Epithelial cell of esophagus (primary cell): ENCODE results near the gene APBA2.

Source experiments
- DNase-seq: peaks from one replicate; pipeline ENCODE4 v3.0.0; 2010; ENCODE audit warnings: low read depth
- H3K4me3 ChIP-seq: 2 replicates; pipeline ENCODE4 v1.5.1; 2011; ENCODE audit warnings: mild to moderate bottlenecking, low read length, control low read depth
- TF ChIP-seq, protein P1 (sequence below): IDR thresholded peaks from 2 replicates; pipeline ENCODE4 v1.5.1; 2011; ENCODE audit warnings: low read depth, mild to moderate bottlenecking, low read length, control low read depth, inconsistent platforms; ENCODE audit not compliant: insufficient read depth; ENCODE audit errors: missing control alignments

The APBA2 gene

DNA sequence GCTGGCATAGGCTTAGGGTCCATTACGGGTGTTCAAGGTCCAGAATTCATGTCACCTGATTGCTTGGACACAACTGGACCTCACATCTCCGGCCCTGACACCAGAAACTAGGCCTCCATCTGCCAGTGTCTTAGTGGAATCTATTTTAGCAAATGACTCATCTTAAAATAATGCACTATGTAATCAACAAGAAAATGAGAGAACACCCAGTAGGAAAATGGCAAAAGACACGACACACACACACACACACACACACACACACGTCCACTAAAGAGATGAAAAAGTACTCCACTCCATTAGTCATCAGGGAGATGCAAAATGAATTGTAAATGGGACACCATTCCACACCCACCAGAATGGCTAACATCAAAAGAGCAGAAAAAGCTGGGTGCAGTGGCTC lies 11.2 kb downstream of the APBA2 start:
- DNase-seq = peak; percentile 54
- TF ChIP-seq, protein P1, sequence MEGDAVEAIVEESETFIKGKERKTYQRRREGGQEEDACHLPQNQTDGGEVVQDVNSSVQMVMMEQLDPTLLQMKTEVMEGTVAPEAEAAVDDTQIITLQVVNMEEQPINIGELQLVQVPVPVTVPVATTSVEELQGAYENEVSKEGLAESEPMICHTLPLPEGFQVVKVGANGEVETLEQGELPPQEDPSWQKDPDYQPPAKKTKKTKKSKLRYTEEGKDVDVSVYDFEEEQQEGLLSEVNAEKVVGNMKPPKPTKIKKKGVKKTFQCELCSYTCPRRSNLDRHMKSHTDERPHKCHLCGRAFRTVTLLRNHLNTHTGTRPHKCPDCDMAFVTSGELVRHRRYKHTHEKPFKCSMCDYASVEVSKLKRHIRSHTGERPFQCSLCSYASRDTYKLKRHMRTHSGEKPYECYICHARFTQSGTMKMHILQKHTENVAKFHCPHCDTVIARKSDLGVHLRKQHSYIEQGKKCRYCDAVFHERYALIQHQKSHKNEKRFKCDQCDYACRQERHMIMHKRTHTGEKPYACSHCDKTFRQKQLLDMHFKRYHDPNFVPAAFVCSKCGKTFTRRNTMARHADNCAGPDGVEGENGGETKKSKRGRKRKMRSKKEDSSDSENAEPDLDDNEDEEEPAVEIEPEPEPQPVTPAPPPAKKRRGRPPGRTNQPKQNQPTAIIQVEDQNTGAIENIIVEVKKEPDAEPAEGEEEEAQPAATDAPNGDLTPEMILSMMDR = no peak
- H3K4me3 ChIP-seq = no peak overlapping the region

DNA sequence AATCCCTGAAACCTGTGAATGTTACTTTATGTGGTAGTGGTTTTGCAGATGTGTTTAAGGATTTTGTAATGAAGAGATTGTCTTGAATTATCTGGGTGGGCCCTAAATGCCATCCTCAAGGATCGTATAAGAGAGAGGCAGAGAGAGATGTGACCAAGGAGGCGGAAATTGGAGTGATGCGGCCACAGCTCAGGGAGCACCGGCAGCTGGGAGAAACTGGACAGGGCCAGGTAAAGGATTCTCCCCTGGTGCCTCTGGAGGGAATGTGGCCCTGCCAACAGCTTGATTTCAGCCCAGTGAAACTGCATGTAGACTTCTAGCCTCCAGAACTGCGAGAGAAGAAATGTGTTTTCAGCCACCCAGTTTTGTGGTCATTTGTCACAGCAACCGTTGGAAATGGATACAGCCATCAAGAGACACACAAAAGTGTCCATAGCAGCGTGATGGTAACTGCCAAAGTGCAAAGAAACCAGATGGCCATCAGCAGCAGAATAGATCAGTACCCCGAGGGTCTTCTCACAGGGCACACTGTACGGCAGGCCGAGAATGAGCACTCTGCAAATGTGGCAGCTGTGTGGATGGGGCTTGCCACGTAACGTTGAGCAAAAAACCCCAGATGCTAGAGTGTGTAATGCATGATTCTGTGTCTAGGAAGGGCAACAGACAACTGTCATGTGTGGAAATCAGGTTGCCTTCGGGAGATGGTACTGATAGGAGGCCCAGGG lies 12.2 kb downstream of the APBA2 start:
- TF ChIP-seq, protein P1 = no peak
- no peak overlapping the region for H3K4me3 ChIP-seq
- no peak for DNase-seq

GRCh38 chr15:28899061-28899738 lies 13.4 kb downstream of the APBA2 start:
- no peak overlapping the region for H3K4me3 ChIP-seq
- DNase-seq = no peak
- TF ChIP-seq, protein P1 = no peak

GRCh38 chr15:28900041-28900891 lies 14.5 kb downstream of the APBA2 start:
- no peak for DNase-seq
- no peak overlapping the region for H3K4me3 ChIP-seq
- TF ChIP-seq, protein P1 = no peak

GRCh38 chr15:28900892-28901586 lies 15.3 kb downstream of the APBA2 start:
- no peak for DNase-seq
- TF ChIP-seq, protein P1 = no peak
- no peak overlapping the region for H3K4me3 ChIP-seq

- TF ChIP-seq, protein P1 = no peak
- H3K4me3 ChIP-seq = no peak overlapping the region
- DNase-seq = no peak
Measured at GRCh38 chr15:28901587-28901980, 15.8 kb downstream of the APBA2 start.
